GM06990 (cell line): ENCODE data around the gene SRC.

Experiments used
- DNase-seq: peaks from one replicate; pipeline ENCODE4 v3.0.0-alpha.2; 2011; ENCODE audit not compliant: insufficient read length; ENCODE audit errors: extremely low read depth
- H3K27me3 ChIP-seq: replicated peaks from 2 replicates; pipeline ENCODE4 v1.6.0; 2011; ENCODE audit warnings: low read length; ENCODE audit not compliant: control insufficient read depth, insufficient read depth
- H3K36me3 ChIP-seq: 2 replicates; pipeline ENCODE4 v1.5.1; 2011; ENCODE audit warnings: low read length; ENCODE audit not compliant: control insufficient read depth, insufficient read depth
- H3K4me3 ChIP-seq: replicated peaks from 2 replicates; pipeline ENCODE4 v1.5.1; 2011; ENCODE audit warnings: low read depth, mild to moderate bottlenecking, control low read depth, low read length
- CTCF ChIP-seq: IDR thresholded peaks from 2 replicates; pipeline ENCODE4 v1.5.1; 2011; ENCODE audit warnings: low read length, control low read depth, mild to moderate bottlenecking, inconsistent platforms; ENCODE audit not compliant: insufficient read depth, poor library complexity, severe bottlenecking

Gene SRC

GRCh38 chr20:37355252-37356180, 9.6 kb downstream of the SRC start:
- Histone ChIP-seq H3K4me3 (no peak overlapping the region), H3K36me3 (peaks cover 41% of the 10 kb centered on the region), H3K27me3 (no peaks in the 10 kb centered on the region)
- TF ChIP-seq CTCF: no peak
- DNase-seq: no peak

GRCh38 chr20:37356387-37356786, 10.4 kb downstream of the SRC start:
- no peak for TF ChIP-seq CTCF
- DNase-seq: no peak
- no peak overlapping the region for H3K4me3 ChIP-seq
- peaks cover 41% of the 10 kb centered on the region for H3K36me3 ChIP-seq
- H3K27me3 ChIP-seq: no peaks in the 10 kb centered on the region

- no peak for TF ChIP-seq CTCF
- DNase-seq: no peak
- Histone ChIP-seq H3K36me3 (peaks cover 38% of the 10 kb centered on the region), H3K27me3 (no peaks in the 10 kb centered on the region), H3K4me3 (no peak overlapping the region)
Observed at GRCh38 chr20:37356961-37357371, 11.0 kb downstream of the SRC start.

GRCh38 chr20:37357481-37358365, 11.8 kb downstream of the SRC start:
- TF ChIP-seq CTCF: no peak
- no peak overlapping the region for H3K4me3 ChIP-seq
- no peak for DNase-seq
- no peaks in the 10 kb centered on the region for H3K27me3 ChIP-seq
- H3K36me3 ChIP-seq: peaks cover 34% of the 10 kb centered on the region

- Histone ChIP-seq H3K27me3 (no peaks in the 10 kb centered on the region), H3K4me3 (no peak overlapping the region), H3K36me3 (peaks cover 33% of the 10 kb centered on the region)
- TF ChIP-seq CTCF: no peak
- no peak for DNase-seq
Observed at GRCh38 chr20:37358366-37359150, 12.6 kb downstream of the SRC start.
